PC-9 (cell line): Measurements from ENCODE around the gene CSTF1. TPM values are rescaled to one million over a fixed set of nuclear protein-coding genes. Genes with fewer than 3 reads are reported as not detected.

Experiments used
- BruUV-seq: library from RNA; stranded (reverse); fragments of 400-500 nt; replicated peaks from 2 replicates; lab custom pipeline; 2021; lab: Mats Ljungman, UMichigan
- CTCF ChIA-PET: fragments of 300-600 bp; sonication (Branson Sonifier 250); formaldehyde crosslinking; loops from one replicate; lab custom pipeline; 2022; ENCODE audit warnings: antibody characterized with exemption; lab: Charles Lee
- POLR2A ChIA-PET: fragments of 300-600 bp; sonication (Branson Sonifier 250); formaldehyde crosslinking; loops from one replicate; lab custom pipeline; 2022; ENCODE audit warnings: antibody characterized with exemption; ENCODE audit not compliant: unreplicated experiment; lab: Charles Lee
- DNase-seq, 2 experiments: peaks; one replicate each; pipeline versions ENCODE4 v3.0.0 to v3.0.0-alpha.2; 2015 to 2022; ENCODE audit warnings: mixed read lengths in 1 of 2
- H2AFZ ChIP-seq: fragments of 200-600 bp; sonication (generic); 2 replicates; pipeline ENCODE4 v1.8.1; 2017; ENCODE audit warnings: antibody characterized with exemption
- H3F3A ChIP-seq: fragments of 200-600 bp; sonication (generic); 2 replicates; pipeline ENCODE4 v1.8.1; 2017; ENCODE audit warnings: antibody characterized with exemption, mild to moderate bottlenecking, low read depth; ENCODE audit not compliant: insufficient read depth
- H3K27ac ChIP-seq: fragments of 200-600 bp; sonication (generic); 2 replicates; pipeline ENCODE4 v1.6.1; 2016; ENCODE audit warnings: mixed run types
- H3K27me3 ChIP-seq: fragments of 200-600 bp; sonication (generic); 2 replicates; pipeline ENCODE4 v1.6.1; 2016; ENCODE audit warnings: low read depth, mixed run types; ENCODE audit not compliant: insufficient read depth
- H3K36me3 ChIP-seq: fragments of 200-600 bp; sonication (generic); 2 replicates; pipeline ENCODE4 v1.6.1; 2016; ENCODE audit warnings: low read depth, mixed run types
- H3K4me1 ChIP-seq: fragments of 200-600 bp; sonication (generic); replicated peaks from 2 replicates; pipeline ENCODE4 v1.6.1; 2016; ENCODE audit warnings: mixed run types; ENCODE audit not compliant: insufficient read depth
- H3K4me2 ChIP-seq: fragments of 200-600 bp; sonication (generic); 2 replicates; pipeline ENCODE4 v1.6.1; 2017; ENCODE audit warnings: mixed run types
- H3K4me3 ChIP-seq: fragments of 200-600 bp; sonication (generic); 2 replicates; pipeline ENCODE4 v1.6.1; 2016; ENCODE audit warnings: mixed run types
- H3K79me2 ChIP-seq: fragments of 200-600 bp; sonication (generic); 2 replicates; pipeline ENCODE4 v1.6.1; 2017; ENCODE audit warnings: low read depth, mixed run types
- H3K9me2 ChIP-seq: fragments of 200-600 bp; sonication (generic); 2 replicates; pipeline ENCODE4 v1.8.1; 2017; ENCODE audit warnings: mild to moderate bottlenecking; ENCODE audit not compliant: insufficient read depth
- H3K9me3 ChIP-seq: fragments of 200-600 bp; sonication (generic); 2 replicates; pipeline ENCODE4 v1.8.1; 2016; ENCODE audit warnings: low read depth; ENCODE audit not compliant: insufficient read depth
- H4K20me1 ChIP-seq: fragments of 200-600 bp; sonication (generic); 2 replicates; pipeline ENCODE4 v1.8.1; 2017; ENCODE audit not compliant: insufficient read depth
- EZH2 ChIP-seq: fragments of 200-600 bp; sonication (generic); IDR thresholded peaks from 2 replicates; pipeline ENCODE4 v1.8.0; 2017; ENCODE audit warnings: antibody characterized with exemption, low read depth
- intact Hi-C: fragments of 100-400 bp; cut with micrococcal nuclease; formaldehyde crosslinking; loops from one replicate; pipeline ENCODE4 v1.10.0; 2022; ENCODE audit not compliant: unreplicated experiment
- total RNA-seq: library from RNA; stranded (reverse); gene quantifications from 2 replicates; pipeline ENCODE4 v1.2.3, GENCODE V29; 2021
- TF ChIP-seq, protein P1 (sequence below): fragments of 200-600 bp; sonication (generic); conservative IDR thresholded peaks from 2 replicates; pipeline ENCODE4 v1.6.1; 2017; ENCODE audit warnings: mixed run types, antibody characterized with exemption, mild to moderate bottlenecking, moderate library complexity

The CSTF1 gene
- total RNA-seq, 1 experiment from 2014 or later = 50.0 TPM

- H4K20me1 ChIP-seq = no peaks in the 10 kb centered on the region
- H3K9me3 ChIP-seq = no peaks in the 10 kb centered on the region
- no TSS peak for BruUV-seq
- no peaks in the 10 kb centered on the region for H3K79me2 ChIP-seq
- CTCF ChIA-PET = interaction anchor here (0.7 kb wide), 1 partner anchor 30 kb away, joined by 5 read pairs; no protein-coding TSS in a partner anchor
- H3K36me3 ChIP-seq = no peaks in the 10 kb centered on the region
- no peak overlapping the region for H3K4me3 ChIP-seq
- no peak overlapping the region for H2AFZ ChIP-seq
- H3F3A ChIP-seq = peaks cover 10% of the 10 kb centered on the region; the same call in 1 of the 2 replicates
- TF ChIP-seq, protein P1, sequence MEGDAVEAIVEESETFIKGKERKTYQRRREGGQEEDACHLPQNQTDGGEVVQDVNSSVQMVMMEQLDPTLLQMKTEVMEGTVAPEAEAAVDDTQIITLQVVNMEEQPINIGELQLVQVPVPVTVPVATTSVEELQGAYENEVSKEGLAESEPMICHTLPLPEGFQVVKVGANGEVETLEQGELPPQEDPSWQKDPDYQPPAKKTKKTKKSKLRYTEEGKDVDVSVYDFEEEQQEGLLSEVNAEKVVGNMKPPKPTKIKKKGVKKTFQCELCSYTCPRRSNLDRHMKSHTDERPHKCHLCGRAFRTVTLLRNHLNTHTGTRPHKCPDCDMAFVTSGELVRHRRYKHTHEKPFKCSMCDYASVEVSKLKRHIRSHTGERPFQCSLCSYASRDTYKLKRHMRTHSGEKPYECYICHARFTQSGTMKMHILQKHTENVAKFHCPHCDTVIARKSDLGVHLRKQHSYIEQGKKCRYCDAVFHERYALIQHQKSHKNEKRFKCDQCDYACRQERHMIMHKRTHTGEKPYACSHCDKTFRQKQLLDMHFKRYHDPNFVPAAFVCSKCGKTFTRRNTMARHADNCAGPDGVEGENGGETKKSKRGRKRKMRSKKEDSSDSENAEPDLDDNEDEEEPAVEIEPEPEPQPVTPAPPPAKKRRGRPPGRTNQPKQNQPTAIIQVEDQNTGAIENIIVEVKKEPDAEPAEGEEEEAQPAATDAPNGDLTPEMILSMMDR = no peak
- no peak for TF ChIP-seq EZH2
- no peak overlapping the region for H3K27ac ChIP-seq
- no peak overlapping the region for H3K4me2 ChIP-seq
- H3K4me1 ChIP-seq = peaks cover 17% of the 10 kb centered on the region
- peaks cover 13% of the 10 kb centered on the region; the same call in 1 of the 2 replicates for H3K27me3 ChIP-seq
- POLR2A ChIA-PET = no interaction called here
- intact Hi-C loops = no loop called here
- DNase-seq = peak in 1 of 2 experiments; percentile 28
- no peaks in the 10 kb centered on the region for H3K9me2 ChIP-seq
These were observed 54.8 kb downstream of the CSTF1 start for GRCh38 chr20:56447227-56447626.

- intact Hi-C loops = no loop called here
- Histone ChIP-seq H3K4me3 (no peak overlapping the region), H3K9me2 (no peaks in the 10 kb centered on the region), H2AFZ (no peak overlapping the region), H3K79me2 (no peaks in the 10 kb centered on the region), H3K9me3 (no peaks in the 10 kb centered on the region), H3K27ac (no peak overlapping the region), H3K36me3 (no peaks in the 10 kb centered on the region), H3F3A (peaks cover 10% of the 10 kb centered on the region; the same call in 1 of the 2 replicates), H3K4me2 (no peak overlapping the region), H3K4me1 (peaks cover 17% of the 10 kb centered on the region), H4K20me1 (no peaks in the 10 kb centered on the region), H3K27me3 (peaks cover 8% of the 10 kb centered on the region; the same call in 1 of the 2 replicates)
- peak in 1 of 2 experiments; percentile 33 for DNase-seq
- TF ChIP-seq EZH2 = no peak
- TF ChIP-seq, protein P1 = no peak
- POLR2A ChIA-PET = no interaction called here
- no TSS peak for BruUV-seq
- CTCF ChIA-PET = no interaction called here
These were observed 57.0 kb downstream of the CSTF1 start for GRCh38 chr20:56449459-56449858.

GRCh38 chr20:56451056-56451765 is 58.8 kb downstream of the CSTF1 start:
- Histone ChIP-seq H3K4me3 (no peak overlapping the region), H3K79me2 (no peaks in the 10 kb centered on the region), H3K4me2 (peak overlapping the region; percentile 53), H3K27me3 (no peaks in the 10 kb centered on the region), H4K20me1 (no peaks in the 10 kb centered on the region), H3K36me3 (no peaks in the 10 kb centered on the region), H3K9me2 (no peaks in the 10 kb centered on the region), H3K4me1 (peaks cover 17% of the 10 kb centered on the region), H2AFZ (no peak overlapping the region), H3K9me3 (no peaks in the 10 kb centered on the region), H3K27ac (no peak overlapping the region), H3F3A (peaks cover 10% of the 10 kb centered on the region; the same call in 1 of the 2 replicates)
- intact Hi-C loops = no loop called here
- ChIA-PET CTCF (interaction anchor here (0.6 kb wide), 2 partner anchors 18 to 43 kb away, joined by 3 read pairs; no protein-coding TSS in a partner anchor), POLR2A (interaction anchor here (1.2 kb wide), 1 partner anchor 59 kb away, joined by 7 read pairs; the partner anchor contains the start of gene CSTF1)
- peak in 1 of 2 experiments; percentile 73 for DNase-seq
- TF ChIP-seq EZH2 = no peak
- TF ChIP-seq, protein P1 = no peak
- BruUV-seq = no TSS peak
